Skin epidermis (tissue), 12 donors: Measurements from ENCODE around the gene PAK4.
"Not testable (repeated sequence)": the region's sequence is repeated elsewhere in the genome, so short reads cannot be mapped to it uniquely, and the experiment has no call there.

Experiments
- H3K27ac ChIP-seq, 21 experiments: fragments of 200-600 bp; sonication (generic) in 11 of 21; one replicate each; pipeline ENCODE4 v1.5.0; 2020; ENCODE audit warnings: mild to moderate bottlenecking in 3 of 21, inconsistent platforms in 2 of 21, moderate library complexity in 2 of 21
- H3K4me3 ChIP-seq, 7 experiments: fragments of 200-600 bp; sonication (generic) in 2 of 7; one replicate each; pipeline ENCODE4 v1.5.0; 2020; ENCODE audit warnings: inconsistent platforms in 2 of 7, mild to moderate bottlenecking in 2 of 7, moderate library complexity in 1 of 7

Gene PAK4

DNA sequence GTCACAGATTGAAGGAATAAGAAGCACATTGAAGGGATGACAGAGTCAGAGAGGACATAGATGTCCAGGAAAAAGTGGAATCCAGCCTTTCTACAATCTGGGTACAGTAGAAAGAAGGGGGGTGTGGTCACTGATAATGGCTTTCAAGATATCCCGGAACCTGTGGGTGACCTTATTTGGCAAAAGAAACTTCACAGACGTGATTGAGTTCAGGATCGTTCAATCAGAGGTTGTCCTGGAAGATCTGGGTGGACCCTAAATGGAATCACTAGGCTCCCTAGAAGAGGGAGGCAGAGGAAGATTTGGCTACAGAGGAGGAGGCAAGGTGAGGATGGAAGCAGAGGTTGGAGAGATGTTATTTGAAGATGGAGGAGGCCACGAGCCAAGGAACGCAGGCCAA, 91.5 kb downstream of the PAK4 start:
- no peak overlapping the region for H3K4me3 ChIP-seq
- no peak overlapping the region for H3K27ac ChIP-seq

DNA sequence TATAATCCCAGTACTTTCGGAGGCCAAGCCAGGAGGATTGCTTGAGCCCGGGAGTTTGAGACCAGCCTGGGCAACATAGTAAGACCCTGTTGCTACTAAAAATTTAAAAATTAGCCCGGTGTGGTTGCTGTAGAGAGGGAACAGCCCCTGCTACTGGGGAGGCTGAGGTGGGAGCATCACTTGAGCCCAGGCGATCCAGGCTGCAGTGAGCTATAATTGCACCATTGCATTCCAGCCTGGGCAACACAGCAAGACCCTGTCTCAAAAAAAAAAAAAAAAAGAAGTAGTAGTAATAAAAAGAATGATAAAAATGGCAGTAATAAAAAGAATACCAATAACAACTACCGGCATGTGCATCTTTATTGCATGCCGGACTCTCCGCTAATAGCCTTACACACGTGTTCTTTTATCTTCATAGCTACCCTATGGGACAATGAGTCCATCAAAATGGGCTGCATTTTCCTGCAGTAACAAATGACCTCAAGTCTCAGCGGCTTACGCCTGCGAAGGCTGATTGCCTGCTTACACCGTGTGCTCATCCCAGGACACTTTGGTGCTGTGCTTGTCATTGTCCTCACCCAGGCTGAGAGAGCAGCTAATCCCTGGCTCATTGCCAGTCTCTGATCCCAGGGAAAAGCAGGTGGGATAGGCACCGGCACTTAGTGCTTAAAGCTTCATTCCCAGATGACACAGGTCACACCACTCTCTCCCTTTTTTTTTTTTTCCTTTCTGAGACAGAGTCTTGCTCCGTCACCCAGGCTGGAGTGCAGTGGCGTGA, 92.8 kb downstream of the PAK4 start:
- Histone ChIP-seq H3K4me3 (no peak overlapping the region), H3K27ac (no peak overlapping the region)

DNA sequence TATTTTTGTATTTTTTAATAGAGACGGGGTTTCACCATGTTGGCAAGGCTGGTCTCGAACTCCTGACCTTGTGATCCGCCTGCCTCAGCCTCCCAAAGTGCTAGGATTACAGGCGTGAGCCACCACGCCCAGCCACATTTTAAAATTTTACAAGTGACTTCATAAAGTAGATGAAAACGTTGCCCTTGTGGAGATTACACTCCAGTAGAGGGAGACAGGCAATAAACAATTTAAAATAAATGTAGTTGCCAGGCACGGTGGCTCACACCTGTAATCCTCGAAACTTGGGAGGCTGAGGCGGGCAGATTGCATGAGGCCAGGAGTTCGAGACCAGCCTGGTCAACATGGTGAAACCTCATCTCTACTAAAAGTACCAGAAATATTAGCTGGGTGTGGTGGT, 93.5 kb downstream of the PAK4 start:
- H3K27ac ChIP-seq, H3K4me3 ChIP-seq: not testable (repeated sequence)

DNA sequence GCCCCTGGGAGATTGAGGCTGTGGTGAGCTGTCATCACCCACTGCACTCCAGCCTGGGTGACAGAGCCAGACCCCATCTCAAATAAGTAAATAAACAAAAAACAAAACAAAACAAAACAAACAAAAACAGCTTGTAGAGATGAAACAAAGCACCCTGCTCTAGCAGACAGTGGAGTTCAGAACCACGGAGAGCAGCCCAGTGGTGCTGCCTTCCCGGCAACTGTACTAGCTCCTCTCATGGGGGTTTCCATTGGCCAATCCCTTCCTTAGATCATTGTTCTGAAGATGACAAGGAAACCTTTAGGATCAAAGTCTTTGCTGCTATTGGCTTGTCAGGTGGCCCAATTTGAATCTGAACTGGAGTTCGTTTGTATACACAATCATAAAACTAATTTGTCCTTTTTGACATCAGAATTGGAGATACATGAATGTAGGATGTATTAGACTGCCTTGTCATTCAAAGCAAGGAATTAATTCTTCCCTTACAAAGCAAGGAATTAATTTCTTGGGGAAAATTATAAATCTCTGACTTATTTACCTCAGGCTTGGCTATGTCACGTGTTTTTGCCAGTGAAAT, 98.2 kb downstream of the PAK4 start:
- Histone ChIP-seq H3K4me3 (no peak overlapping the region), H3K27ac (no peak overlapping the region)

GRCh38 chr19:39224910-39225309, 99.3 kb downstream of the PAK4 start:
- Histone ChIP-seq H3K27ac (no peak overlapping the region), H3K4me3 (no peak overlapping the region)
